ENCODE results near the gene INPP5B. TPM values are rescaled to one million over a fixed set of nuclear protein-coding genes. Genes with fewer than 3 reads are reported as not detected.
"Not testable (repeated sequence)": the region's sequence is repeated elsewhere in the genome, so short reads cannot be mapped to it uniquely, and the experiment has no call there.

The INPP5B gene
- total RNA-seq, 2 donors from 2014 or later: 34.2 to 52.7 TPM

DNA sequence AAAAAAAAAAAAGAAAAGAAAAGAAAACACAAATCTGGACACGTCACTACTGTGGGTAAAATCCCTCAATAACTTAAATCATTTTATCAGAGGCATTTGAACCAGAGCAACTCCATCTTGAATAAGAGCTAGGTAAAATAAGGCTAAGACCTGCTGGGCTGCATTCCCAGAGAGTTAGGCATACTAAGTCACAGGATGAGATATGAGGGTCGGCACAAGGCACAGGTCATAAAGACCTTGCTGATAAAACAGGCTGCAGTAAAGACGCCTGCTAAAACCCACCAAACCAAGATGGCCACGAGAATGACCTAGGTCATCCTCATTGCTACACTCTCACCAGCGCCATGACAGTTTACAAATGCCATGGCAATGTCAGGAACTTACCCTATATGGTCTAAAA, 43.9 kb downstream of the INPP5B start:
- Mint-ChIP-seq H3K9me3 (peaks cover 0 to 9% of the 10 kb centered on the region in 2 donors), H3K27ac (no peak overlapping the region), H3K36me3 (peaks cover 3 to 10% of the 10 kb centered on the region in 2 donors)
- DNase-seq (ENCODE audit: low spot score in 2 of 2) (no peak), ATAC-seq (no peak)

DNA sequence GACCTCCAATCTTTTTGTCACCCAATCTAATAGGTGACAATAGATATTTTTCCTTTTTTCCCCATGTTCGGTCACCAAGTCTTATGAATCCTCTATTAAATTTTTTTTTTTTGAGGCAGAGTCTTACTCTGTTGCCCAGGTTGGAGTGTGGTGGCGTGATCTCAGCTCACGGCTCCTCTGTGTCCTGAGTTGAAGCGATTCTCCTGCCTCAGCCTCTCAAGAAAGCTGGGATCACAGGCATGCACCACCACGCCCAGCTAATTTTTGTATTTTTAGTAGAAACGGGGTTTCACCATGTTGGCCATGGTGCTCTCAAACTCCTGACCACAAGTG, 45.0 kb downstream of the INPP5B start:
- Mint-ChIP-seq H3K27ac (peak overlapping the region in 1 of 2 donors; percentile 83), H3K36me3 (peaks cover 0 to 2% of the 10 kb centered on the region in 2 donors), H3K9me3 (peaks cover 0 to 1% of the 10 kb centered on the region in 2 donors)
- no peak for DNase-seq (ENCODE audit: low spot score in 2 of 2)
- peak in 1 of 2 donors; percentile 41 for ATAC-seq

DNA sequence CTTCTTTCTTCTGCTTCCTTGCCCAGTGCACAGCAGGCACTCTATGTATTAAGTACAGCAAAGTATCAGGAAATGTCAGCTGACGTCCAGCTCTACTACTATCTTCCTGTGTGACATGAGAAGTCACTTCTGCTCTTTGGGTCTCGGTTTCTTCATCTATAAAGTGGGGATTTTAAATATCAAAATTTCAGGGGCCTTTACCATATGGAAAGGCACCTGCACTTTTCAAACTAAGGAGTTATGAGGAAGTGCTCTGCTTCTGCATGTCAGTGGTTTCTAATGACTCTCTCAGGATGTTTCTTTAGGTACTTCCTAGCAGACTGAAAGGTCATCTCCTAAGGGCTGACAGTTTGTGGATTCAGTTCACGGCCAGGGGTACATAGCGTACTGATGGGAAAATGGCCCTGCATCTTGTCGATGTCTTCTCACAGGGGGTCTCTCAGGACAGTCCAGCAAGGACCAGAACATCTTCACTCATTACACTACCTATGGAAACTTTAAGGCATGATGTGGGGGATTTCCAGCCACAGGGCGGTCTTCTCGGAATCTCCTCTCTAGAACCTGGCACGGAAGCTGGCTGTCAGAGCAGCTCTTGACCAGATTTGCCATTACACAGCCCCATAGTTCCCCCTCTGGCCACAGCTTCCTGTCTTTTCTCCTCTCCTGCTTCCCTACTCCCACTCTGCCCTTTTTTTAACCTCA, 45.5 kb downstream of the INPP5B start:
- ATAC-seq: peak in 1 of 2 donors; percentile 78
- DNase-seq (ENCODE audit: low spot score in 2 of 2): no peak
- peak overlapping the region in 1 of 2 donors; percentile 83 for H3K27ac Mint-ChIP-seq
- no peaks in the 10 kb centered on the region for H3K36me3 Mint-ChIP-seq
- H3K9me3 Mint-ChIP-seq: no peaks in the 10 kb centered on the region

DNA sequence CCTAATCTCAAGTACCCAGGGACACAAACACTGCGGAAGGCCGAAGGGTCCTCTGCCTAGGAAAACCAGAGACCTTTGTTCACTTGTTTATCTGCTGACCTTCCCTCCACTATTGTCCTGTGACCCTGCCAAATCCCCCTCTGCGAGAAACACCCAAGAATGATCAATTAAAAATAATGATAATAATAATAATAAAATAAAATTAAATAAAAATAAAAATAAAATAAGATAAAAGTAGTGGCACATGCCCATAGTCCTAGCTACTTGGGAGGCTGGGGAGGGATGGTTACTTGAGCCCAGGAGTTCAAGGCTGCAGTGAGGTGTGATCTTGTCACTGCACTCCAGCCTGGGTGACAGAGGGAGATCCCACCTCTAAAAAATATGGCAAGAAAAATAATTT, 49.3 kb downstream of the INPP5B start:
- H3K36me3 Mint-ChIP-seq; ATAC-seq; DNase-seq (ENCODE audit: low spot score in 2 of 2): not testable (repeated sequence)

DNA sequence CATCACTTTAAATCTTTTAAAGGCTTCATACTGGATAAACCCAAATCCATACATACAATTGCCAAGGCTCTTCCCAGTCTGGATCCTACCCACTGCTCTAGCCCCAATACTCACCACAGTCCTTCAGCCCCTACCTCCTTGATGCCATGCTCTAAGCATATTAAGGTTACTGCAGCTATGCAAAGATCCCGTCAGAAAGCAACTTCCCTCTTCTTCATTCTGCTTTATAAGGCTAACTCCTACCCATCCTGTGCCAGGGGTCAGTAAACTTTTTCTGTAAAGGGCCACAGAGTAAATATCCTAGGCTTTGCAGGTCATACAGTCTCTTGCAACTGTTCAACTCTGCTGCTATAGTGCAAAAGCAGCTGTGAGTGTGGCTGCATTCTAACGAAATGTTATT, 53.2 kb downstream of the INPP5B start:
- H3K36me3 Mint-ChIP-seq: peaks cover 0 to under 1% of the 10 kb centered on the region in 2 donors

More for the DNA sequence above, 49.3 kb downstream of the INPP5B start:
- H3K27ac Mint-ChIP-seq, H3K9me3 Mint-ChIP-seq: not testable (repeated sequence)

DNA sequence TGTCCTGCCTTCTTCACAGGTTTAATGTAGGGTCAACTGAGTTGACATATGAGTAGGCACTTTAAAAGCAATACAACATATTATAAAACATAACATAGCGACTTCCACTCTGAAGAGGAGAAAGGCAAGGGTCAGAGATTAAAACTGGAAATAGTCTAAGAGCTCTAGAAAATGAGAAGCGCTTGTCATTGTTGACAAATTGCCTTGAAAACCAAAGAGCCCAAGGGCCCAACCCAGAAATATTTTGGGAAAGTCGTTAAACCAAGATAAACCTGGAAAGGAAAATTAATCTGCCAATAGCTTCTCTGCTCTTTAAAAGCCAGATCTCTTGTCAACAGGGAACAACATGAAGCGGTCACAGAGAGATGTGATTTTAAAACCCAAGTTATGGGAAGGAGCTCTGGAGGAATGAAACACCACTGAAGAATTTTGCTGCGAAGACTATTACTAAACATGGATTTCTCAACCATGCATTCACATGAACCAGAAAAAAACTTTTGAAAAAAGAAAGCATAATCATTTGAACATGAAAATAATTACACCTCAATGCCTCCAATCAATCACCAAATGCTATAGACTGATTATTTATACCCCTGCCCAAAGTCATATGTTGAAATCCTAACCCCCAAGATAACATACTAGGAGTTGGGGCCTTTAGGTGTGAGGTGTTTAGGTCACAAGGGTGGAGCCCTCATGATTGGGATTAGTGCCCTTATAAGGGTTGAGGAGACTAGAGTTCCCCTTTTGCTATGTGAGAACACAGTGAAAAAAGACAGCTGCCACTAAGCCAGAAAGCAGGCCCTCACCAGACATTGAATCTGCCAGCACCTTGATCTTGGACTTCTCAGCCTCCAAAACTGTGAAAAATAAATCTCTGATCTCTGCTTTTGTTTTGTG, 54.5 kb downstream of the INPP5B start:
- H3K36me3 Mint-ChIP-seq: peaks cover 0 to 7% of the 10 kb centered on the region in 2 donors
- no peaks in the 10 kb centered on the region for H3K9me3 Mint-ChIP-seq
- DNase-seq (ENCODE audit: low spot score in 2 of 2) (no peak), ATAC-seq (no peak)
- no peak overlapping the region for H3K27ac Mint-ChIP-seq

More for the DNA sequence above, 53.2 kb downstream of the INPP5B start:
- H3K27ac Mint-ChIP-seq: peak overlapping the region; percentile 18 to 25
- H3K9me3 Mint-ChIP-seq: no peaks in the 10 kb centered on the region
- no peak for ATAC-seq
- DNase-seq (ENCODE audit: low spot score in 2 of 2): no peak

DNA sequence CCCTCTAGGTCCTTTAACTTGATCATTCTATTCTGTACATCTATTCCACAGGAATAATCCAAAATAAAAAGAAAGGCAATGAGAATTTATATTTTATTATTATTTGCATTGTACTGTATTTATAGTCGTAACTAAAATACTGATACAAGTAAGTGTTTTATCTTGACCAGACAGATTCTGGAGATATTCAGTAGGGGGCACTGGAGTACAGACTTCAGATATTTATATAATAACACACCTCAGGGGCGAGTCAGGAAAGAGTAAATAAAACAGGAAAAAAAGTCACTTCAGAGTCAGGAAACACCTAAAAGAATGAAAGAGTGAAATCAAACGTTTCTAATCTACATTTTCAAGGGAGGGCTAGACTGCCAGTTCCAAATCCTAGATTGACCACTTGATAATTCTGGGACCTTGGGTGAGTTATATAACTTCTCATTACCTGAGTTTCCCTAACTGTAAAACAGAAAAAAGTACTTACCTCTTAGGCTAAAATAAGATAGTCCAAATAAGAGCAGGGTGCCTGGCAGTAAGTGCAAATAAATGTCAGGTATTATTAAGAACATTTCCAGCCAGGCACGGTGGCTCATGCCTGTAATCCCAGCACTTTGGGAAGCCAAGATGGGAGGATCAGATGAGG, 56.4 kb downstream of the INPP5B start:
- H3K36me3 Mint-ChIP-seq: peaks cover 1 to 7% of the 10 kb centered on the region in 2 donors
- peak overlapping the region in 1 of 2 donors; percentile 81 for H3K27ac Mint-ChIP-seq
- H3K9me3 Mint-ChIP-seq: no peaks in the 10 kb centered on the region
- DNase-seq (ENCODE audit: low spot score in 2 of 2) (no peak), ATAC-seq (no peak)

DNA sequence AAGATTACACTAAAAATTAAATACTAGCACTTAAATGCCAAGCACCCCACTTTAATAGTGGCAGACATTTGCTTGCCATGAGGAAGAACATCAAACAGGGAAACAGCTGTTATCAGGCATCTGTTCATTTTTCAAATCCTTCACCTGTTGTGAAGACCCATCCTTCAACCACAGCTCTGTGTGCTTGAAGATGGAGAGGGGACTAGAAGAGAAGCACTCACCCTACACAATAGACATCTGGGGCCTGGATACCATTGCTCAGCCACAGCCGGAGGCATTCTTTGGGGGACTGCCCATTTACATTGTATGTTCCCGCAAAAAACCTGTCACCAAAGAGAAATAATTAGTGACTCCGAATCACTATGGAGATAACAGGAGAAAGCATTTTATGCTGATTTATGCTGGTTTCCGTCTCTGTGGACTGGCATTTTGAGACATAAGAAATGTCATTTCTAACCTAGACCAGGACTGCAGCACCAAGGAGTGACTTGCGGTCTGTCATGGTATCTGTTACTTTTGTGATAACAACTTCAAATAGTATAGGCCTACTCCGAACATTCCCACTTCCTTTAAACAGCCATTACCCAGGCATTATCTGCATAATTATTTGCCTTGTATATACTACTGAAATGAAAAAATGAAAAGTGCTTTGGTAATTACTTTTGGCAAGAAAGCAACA, 58.7 kb downstream of the INPP5B start:
- H3K9me3 Mint-ChIP-seq: no peaks in the 10 kb centered on the region
- no peak overlapping the region for H3K27ac Mint-ChIP-seq
- ATAC-seq: no peak

DNA sequence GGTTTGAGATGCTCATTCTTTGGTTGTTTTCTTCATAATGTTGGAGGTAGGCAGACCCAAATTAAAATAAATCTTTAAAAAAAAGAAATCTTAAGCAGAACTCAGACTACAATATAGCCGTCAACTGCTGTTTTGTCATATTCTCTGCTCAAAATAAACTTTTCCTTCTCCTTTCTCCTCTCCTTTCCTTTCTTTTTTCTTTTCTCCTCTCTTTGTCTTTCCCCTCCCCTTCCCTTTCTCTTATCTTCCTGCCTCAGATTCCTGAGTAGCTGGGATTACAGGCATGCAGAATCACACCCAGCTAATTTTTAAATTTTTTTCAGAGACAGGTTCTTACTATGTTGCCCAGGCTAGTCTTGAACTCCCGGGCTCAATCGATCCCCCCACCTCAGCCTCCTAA, 62.7 kb downstream of the INPP5B start:
- Mint-ChIP-seq H3K9me3 (no peaks in the 10 kb centered on the region), H3K36me3 (peaks cover 6 to 20% of the 10 kb centered on the region in 2 donors), H3K27ac (peak overlapping the region; percentile 65 to 88)
- DNase-seq (ENCODE audit: low spot score in 2 of 2) (no peak), ATAC-seq (no peak)

More for the DNA sequence above, 58.7 kb downstream of the INPP5B start:
- no peak for DNase-seq (ENCODE audit: low spot score in 2 of 2)
- peaks cover 6 to 7% of the 10 kb centered on the region in 2 donors for H3K36me3 Mint-ChIP-seq

DNA sequence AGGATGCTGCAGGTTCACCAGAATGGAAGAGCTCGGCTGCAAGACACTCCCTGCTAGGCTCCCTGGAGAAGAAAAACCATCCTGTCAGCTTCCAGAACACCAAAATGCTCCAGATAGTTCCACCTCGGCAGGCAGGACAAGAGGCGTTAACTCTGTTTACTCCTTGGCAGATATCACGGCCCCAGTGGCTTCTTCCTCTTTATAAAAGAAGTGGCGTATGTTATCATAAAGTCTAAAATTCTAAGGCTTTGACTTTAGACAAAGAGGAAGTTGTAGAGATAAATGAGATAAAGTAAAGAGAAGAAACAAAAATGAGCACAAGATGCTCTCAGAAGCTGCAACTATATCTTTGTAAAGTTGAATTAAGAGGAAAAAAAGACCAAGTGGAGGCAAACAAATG, 63.2 kb downstream of the INPP5B start:
- peaks cover 6 to 19% of the 10 kb centered on the region in 2 donors for H3K36me3 Mint-ChIP-seq
- H3K27ac Mint-ChIP-seq: peak overlapping the region; percentile 40 to 65
- ATAC-seq (no peak), DNase-seq (ENCODE audit: low spot score in 2 of 2) (no peak)
- no peaks in the 10 kb centered on the region for H3K9me3 Mint-ChIP-seq

DNA sequence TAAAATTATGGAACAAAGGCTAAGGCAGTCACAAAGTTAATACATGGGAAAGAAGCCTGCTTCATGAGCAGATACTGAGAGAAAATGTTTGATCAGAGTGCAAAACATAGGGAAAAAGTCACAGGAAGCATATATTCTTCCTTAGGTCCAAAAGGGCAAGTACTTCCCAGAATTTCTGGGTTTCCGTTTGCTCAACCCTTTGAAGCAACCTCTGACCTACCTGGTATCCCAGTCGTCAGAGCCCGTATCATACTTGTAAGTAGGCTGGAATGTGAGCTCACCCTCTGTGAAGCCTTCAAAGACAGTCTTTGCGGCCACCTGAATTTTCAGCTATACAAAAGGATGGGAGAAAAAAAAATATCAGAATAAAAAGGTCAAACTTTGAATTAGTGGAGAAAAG, 67.0 kb downstream of the INPP5B start:
- peaks cover 0 to 13% of the 10 kb centered on the region in 2 donors for H3K36me3 Mint-ChIP-seq
- DNase-seq (ENCODE audit: low spot score in 2 of 2): no peak
- H3K27ac Mint-ChIP-seq: no peak overlapping the region
- no peak for ATAC-seq
- no peaks in the 10 kb centered on the region for H3K9me3 Mint-ChIP-seq

DNA sequence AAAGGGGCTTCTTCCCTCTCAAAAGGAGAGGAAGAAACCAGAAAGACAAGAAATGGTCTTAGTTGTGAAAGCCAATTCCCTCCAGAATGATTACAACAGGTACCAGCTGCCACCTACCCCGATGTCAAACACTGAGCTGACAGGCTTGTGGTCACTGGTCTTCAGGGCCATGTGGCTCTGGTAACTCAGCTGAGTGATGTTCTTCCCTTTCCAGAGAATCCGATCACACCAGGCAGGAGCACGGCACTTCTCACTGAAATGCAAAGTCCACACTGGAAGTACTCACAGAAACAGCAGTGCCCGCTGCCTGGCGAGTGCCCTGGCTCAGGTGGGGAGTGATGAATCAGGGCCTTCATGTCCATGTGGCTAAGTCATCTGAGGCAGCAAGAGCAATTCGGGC, 68.8 kb downstream of the INPP5B start:
- peaks cover 0 to 13% of the 10 kb centered on the region in 2 donors for H3K36me3 Mint-ChIP-seq
- ATAC-seq (no peak), DNase-seq (ENCODE audit: low spot score in 2 of 2) (no peak)
- H3K27ac Mint-ChIP-seq: peak overlapping the region in 1 of 2 donors; percentile 50
- H3K9me3 Mint-ChIP-seq: no peaks in the 10 kb centered on the region

DNA sequence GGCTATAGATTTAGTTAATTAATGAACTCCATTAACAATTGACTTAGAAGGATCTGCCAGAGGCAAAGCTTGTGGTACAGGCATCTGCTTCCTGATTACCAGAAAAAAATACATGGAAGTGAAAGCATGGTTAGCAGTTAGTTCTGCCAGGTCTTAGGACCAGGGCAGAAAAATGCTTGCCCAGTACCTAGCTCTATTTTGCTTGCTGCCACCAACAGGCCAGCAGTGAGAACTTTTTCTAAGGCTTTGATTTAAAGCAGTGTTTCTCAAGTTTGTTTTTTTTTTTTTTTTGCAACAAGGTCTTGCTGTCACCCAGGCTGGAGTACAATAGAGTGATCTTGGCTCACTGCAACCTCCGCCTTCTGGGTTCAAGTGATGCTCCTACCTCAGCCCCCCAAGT, 71.0 kb downstream of the INPP5B start:
- peaks cover 0 to 7% of the 10 kb centered on the region in 2 donors for H3K36me3 Mint-ChIP-seq
- ATAC-seq: no peak
- DNase-seq (ENCODE audit: low spot score in 2 of 2): no peak
- no peaks in the 10 kb centered on the region for H3K9me3 Mint-ChIP-seq
- no peak overlapping the region for H3K27ac Mint-ChIP-seq

DNA sequence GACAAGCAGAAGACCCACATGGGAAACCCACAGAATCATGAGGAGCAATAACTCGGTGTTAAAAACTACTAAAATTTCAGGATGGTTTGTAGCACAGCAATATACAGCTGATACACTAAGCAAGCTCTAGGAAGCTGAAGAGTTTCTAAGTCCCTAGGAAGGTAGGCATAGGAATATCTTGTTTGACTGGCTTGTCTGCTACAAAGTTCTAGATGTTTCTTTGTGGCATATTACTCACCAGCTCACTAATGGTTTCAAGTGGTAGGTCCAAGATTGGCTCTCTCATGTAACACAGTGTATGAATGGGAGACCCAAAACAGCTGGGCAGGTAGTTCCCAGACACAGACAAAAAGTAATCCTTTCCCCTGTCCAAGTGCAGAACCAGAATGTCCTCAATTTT, 74.2 kb downstream of the INPP5B start:
- peak overlapping the region in 1 of 2 donors; percentile 38 for H3K27ac Mint-ChIP-seq
- no peak for DNase-seq (ENCODE audit: low spot score in 2 of 2)
- ATAC-seq: no peak
- no peaks in the 10 kb centered on the region for H3K9me3 Mint-ChIP-seq
- H3K36me3 Mint-ChIP-seq: peaks cover 4 to 7% of the 10 kb centered on the region in 2 donors

DNA sequence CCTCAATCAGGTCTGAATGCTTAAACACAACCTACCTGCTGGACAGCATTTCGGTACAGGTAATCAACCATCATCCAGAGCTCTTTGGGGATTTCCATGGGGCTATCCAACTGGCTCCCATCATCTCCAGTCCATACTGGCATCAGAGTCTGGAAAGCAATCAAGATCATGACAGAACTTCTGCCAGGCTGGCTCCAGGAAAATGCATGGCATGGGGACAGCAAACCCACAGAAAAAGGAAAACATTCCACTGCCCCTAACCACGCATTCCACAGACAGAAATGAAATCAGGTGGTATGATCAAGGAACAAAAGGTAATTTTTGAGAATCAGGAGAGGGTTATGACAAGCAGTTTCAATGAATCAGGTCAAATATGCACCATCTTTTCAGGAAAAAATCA, 78.4 kb downstream of the INPP5B start:
- H3K9me3 Mint-ChIP-seq: no peaks in the 10 kb centered on the region
- peak overlapping the region; percentile 12 to 90 for H3K27ac Mint-ChIP-seq
- no peak for DNase-seq (ENCODE audit: low spot score in 2 of 2)
- no peak for ATAC-seq
- peaks cover 4 to 14% of the 10 kb centered on the region in 2 donors for H3K36me3 Mint-ChIP-seq

DNA sequence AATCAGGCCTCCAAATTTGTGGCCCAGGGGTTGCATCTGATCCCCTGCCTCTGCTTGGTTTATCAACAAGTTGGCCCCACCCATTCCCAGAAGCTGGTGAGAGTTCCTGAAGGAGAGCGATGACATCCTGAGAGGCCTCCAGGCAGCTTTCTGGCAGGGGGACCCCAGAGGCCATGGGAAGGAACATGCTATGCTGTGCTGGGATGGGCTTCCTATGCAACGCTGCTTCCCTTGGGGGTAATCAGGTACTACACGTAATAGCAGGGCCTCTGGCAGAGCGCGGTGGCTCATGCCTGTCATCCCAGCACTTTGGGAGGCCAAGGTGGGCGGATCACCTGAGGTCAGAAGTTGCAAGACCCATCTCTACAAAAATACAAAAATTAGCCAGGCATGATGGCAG, 79.1 kb downstream of the INPP5B start:
- Mint-ChIP-seq H3K36me3 (peaks cover 4 to 12% of the 10 kb centered on the region in 2 donors), H3K27ac (no peak overlapping the region), H3K9me3 (no peaks in the 10 kb centered on the region)
- ATAC-seq (no peak), DNase-seq (ENCODE audit: low spot score in 2 of 2) (no peak)

Data from activated naive CD4-positive, alpha-beta T cell treated with anti-CD3 and anti-CD28 coated beads, Interleukin-2, amount 50 U/mL, for 72 hours (primary cell).